Ectodermal cell (in vitro differentiated cells): ENCODE data around the gene PLSCR1.

Source experiments
- H3K27ac ChIP-seq: 2 replicates; pipeline ENCODE4 v1.7.0; 2013; ENCODE audit warnings: mild to moderate bottlenecking, low read depth, low read length; ENCODE audit not compliant: insufficient read depth, poor library complexity, severe bottlenecking
- H3K27me3 ChIP-seq: 2 replicates; pipeline ENCODE4 v1.7.0; 2013; ENCODE audit warnings: mild to moderate bottlenecking, low read length; ENCODE audit not compliant: insufficient read depth, control insufficient read depth, poor library complexity, severe bottlenecking
- H3K36me3 ChIP-seq: one replicate; pipeline ENCODE4 v1.7.0; 2013; ENCODE audit warnings: low read length; ENCODE audit not compliant: control insufficient read depth, insufficient read depth
- H3K4me1 ChIP-seq: one replicate; pipeline ENCODE4 v1.7.0; 2013; ENCODE audit warnings: low read length; ENCODE audit not compliant: control insufficient read depth, insufficient read depth
- H3K4me3 ChIP-seq: 2 replicates; pipeline ENCODE4 v1.7.0; 2013; ENCODE audit warnings: low read depth, low read length, control low read depth; ENCODE audit not compliant: insufficient read depth
- H3K9me3 ChIP-seq: 2 replicates; pipeline ENCODE4 v1.7.0; 2013; ENCODE audit warnings: mild to moderate bottlenecking, low read length, moderate library complexity; ENCODE audit not compliant: control insufficient read depth
- WGBS, 2 experiments: methylation state at CpG; one replicate each; pipeline ENCODE4 v1.1.7; 2013; ENCODE audit warnings: missing lambda C conversion rate in 2 of 2; 5-methylcytosine and 5-hydroxymethylcytosine counted together

PLSCR1 gene

DNA sequence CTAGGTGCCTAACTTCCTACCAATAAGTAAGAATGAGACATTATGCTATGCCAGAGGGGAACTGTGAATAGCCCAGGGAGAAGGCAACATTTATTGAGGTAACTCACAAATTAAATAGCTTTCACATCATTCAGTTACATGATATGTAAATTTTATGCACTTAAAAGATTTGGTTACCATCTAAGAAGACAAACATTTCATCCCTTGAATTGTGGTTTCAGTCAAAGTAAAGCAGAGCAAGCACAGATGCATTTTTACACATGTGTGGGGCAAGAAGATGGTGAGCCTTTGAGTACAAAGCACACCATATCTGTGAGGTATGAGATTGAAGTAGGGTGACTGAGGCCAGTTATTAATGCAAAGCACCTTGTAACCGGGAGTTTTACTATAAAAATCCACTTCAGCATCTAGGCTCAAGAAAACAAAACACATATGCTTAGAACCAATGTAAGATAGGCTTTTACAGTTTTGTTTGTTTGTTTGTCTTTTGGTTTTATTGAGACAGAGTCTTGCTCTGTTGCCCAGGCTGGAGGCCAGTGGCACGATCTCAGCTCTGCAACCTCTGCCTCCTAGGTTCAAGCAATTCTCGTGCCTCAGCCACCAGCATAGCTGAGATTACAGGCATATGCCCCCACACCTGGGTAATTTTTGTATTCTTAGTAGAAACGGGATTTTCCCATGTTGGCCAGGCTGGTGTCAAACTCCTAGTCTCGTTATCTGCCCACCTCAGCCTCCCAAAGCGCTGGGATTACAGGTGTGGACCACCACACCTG, 78.5 kb downstream of the PLSCR1 start:
- H3K27ac ChIP-seq, result no peak overlapping the region
- H3K4me1 ChIP-seq, result no peaks in the 10 kb centered on the region
- no peaks in the 10 kb centered on the region for H3K27me3 ChIP-seq
- no peak overlapping the region for H3K4me3 ChIP-seq
- WGBS, 2 experiments, result 83 to 96% methylated on average over 4 to 6 of the region's 6 CpGs
- H3K9me3 ChIP-seq, result no peaks in the 10 kb centered on the region
- H3K36me3 ChIP-seq, result no peaks in the 10 kb centered on the region
